Stimulated activated CD8-positive, alpha-beta memory T cell treated with anti-CD3 and anti-CD28 coated beads, Interleukin-7, amount 100 ng/mL, for 48 hours (primary cell): Measurements from ENCODE around the gene UBD.

Source experiments
- DNase-seq, 2 donors: peaks; one replicate each; pipeline ENCODE4 v3.0.0-alpha.2; 2020; ENCODE audit warnings: low read depth in 1 of 2; ENCODE audit errors: extremely low read depth in 1 of 2

Gene UBD

DNA sequence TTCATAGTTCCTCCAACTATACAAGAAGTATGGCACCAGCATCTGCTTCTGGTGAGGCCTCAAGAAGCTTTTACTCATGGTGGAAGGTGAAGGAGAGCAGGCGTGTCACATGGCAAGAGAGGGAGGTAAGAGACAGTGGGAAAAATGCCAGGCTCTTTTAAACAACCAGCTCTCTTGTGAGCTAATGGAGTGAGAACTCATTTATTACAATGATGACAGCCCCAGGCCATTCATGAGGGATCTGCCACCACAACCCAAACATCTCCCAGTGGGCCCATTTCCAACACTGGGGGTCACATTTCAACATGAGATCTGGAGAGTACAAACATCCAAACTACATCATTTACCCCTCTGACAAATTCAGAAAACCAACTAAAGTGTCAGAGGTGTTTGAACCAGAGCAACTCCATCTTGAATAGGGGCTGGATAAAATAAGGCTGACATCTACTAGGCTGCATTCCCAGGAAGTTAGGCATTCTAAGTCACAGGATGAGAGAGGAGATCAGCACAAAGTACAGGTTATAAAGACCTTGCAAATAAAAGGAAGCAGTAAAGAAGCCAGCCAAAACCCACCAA lies 2.2 kb upstream of the UBD start:
- DNase-seq = no peak

DNA sequence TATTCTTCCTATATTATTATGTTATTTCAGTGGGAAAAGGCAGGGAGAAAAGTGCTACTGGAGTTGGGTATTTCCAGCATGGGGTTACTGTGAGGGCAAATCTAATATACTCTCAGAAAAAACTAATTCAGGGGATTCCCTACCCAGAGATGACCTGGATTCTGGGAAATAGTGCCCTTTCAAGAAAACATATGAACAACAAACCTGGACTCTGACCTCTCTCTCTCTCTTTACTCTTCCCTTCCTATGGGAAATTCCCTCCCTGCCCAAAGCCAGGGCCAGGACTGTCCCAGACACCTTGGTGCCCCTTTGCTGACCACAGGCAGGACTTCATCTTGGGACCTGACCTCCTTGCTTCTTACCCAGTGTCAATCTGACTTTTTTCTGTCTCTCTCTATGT lies 1.6 kb upstream of the UBD start:
- DNase-seq = no peak

DNA sequence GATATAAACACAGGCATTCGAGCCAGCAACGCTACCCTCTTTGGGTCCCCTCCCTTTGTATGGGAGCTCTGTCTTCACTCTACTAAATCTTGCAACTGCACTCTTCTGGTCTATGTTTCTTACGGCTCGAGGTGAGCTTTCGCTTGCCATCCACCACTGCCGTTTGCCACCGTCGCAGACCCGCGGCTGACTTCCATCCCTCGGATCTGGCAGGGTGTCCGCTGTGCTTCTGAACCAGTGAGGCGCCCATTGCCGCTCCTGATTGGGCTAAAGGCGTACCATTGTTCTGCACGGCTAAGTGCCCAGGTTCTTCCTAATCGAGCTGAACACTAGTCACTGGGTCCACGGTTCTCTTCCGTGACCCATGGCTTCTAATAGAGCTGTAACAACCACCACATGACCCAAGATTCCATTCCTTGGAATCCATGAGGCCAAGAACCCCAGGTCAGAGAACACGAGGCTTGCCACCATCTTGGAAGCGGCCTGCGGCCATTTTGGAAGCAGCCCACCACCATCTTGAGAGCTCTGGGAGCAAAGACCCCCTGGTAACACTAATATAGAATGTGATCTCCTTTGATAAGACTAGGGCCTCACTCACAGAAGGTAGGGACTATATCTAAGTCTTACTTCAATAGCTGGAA lies 973 bp downstream of the UBD start:
- DNase-seq = no peak

GRCh38 chr6:29557320-29557719 lies 2.2 kb downstream of the UBD start:
- DNase-seq = no peak

DNA sequence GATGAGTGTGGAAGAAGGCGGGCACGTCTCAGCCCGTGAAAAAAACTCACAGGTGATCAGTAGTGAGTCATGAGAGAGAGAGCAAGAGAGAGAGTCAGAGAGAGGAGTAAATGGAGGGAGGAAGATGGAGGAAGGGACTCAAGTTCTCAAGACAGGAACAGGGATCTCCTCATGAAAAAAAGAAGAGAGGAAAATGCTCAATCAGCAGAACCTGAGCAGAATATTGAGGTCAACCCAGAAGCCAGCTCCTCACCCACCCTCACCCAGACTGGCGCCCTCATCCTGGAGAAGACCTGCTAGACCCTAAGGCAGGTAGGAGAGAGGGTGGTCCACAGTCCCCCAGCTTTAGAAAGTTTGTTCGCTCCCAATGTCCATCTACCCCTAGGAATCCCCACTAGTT lies 4.8 kb downstream of the UBD start:
- DNase-seq = no peak

- no peak for DNase-seq
These were observed 6.1 kb downstream of the UBD start for GRCh38 chr6:29553268-29554057.

DNA sequence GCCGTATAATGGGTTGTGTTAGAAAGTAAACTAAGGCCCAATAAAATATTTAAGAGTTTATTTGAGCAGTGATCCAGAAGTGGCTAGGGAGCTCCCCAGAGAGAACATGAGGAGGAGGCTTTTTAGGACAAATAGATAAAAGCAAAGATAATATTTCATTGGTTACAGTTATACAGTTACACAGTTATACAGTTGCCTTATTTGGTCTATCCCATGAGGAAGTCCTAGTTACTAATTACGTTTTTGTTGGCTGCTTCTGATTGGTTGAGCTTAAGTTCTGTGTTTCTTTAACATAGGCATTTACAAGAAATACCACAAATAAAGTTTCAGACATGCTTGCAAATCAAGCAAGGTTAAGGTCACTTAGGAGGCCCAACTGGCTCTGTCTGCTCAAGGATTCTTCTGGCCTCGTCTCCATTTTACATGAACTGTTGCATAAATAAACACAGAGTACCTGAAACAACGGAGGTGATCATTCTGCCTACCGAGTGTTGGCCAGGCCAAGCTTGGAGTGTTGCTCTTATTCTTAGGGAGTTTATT lies 7.0 kb downstream of the UBD start:
- DNase-seq = no peak

GRCh38 chr6:29547573-29547972 lies 12.0 kb downstream of the UBD start:
- DNase-seq = no peak

DNA sequence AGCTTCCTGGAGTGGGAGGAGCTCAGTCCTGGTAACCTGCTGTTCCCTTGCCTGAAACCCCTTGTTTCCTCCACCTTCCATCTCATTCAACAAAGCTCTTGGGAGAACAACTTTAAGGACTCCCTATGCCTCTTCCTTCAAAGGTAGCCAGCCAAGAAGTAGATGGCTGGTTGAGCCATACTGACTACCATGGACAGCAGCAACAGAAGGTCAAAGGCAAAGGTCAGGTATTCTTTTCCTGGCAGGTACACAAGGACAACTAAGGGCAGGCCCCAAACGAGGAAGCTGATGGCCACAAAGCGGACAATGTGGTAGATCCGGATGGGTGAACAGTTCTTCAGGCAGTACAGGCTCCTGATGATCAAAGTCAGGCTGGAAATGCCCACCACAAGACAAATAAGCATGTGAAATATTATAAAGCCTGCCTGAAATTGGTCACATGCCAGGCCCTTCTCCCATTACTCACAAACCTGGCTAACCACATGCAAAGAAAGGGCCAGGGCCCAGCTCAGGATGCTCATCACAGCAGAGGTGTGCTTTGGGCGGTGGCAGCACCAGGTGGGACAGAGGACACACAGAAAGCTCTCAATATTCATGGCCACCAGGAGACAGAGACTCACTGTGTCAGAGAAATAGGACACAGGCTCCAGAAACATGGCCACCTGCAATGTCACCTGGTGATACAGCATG lies 21.7 kb downstream of the UBD start:
- no peak for DNase-seq

GRCh38 chr6:29532320-29532951 lies 27.1 kb downstream of the UBD start:
- DNase-seq = no peak

GRCh38 chr6:29531668-29532067 lies 27.9 kb downstream of the UBD start:
- DNase-seq = no peak

DNA sequence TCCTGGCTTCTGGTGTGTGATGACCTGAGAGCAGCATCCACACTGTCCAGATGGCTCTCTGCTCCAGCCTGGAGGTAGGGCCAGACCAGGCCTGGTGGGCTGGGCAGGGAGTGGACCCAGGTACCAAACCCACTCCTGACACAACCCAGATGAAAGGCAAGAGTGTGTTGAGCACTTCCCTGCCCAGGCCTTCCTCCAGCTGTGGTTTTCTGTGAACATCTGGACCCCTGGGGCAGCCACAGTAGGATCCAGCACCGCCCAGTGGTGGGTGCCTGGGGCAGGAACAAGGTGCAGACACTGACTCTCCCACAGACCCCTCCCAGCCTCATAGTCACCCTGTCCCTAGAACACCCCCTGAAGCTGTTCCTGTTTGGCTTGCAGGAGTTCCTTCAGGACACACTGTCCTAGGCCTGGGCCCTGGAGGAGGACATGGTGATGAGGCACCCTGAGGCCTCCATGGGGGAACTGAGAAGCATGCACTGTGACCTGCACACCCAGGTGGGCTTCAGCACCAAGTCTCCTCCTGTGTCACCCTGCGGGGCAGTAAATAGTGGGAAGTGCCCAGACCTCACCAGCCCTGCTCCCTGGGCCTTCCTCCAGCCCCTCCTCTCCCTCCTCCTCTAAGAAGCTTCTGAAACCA lies 28.7 kb downstream of the UBD start:
- no peak for DNase-seq

GRCh38 chr6:29529956-29530355 lies 29.6 kb downstream of the UBD start:
- DNase-seq = no peak

- no peak for DNase-seq
These were observed 30.5 kb downstream of the UBD start for GRCh38 chr6:29528988-29529560.

DNA sequence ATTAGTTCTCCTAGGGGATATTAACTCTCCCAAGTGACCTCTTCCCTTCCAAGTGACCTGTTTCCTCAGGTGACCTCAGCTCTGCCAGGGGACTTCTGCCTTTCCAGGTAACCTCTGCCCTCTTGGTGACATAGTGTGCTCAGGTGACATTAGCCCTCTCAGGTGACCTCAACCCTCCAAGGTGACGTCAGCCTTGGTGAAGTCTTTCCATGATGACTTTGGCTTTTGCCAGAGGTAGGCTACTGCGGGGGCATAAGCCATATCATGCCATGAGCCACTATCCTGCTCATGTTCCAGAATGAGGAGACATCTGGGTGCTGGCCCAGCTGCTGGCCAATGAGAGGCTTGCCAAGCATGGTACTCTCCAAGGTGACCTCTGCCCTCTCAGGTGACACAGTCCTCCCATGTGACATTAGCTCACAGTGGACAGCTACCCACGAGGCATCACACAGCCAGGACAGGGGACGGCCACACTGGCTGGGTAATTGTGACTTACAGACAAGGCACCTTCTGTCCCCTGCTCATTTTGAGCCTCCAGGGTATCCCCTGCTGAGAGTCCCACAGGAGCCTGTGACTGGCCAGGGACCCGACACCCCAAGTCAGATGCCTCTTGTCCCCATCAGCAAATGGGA lies 31.1 kb downstream of the UBD start:
- no peak for DNase-seq

- DNase-seq = no peak
These were observed 32.0 kb downstream of the UBD start for GRCh38 chr6:29527564-29527963.

- DNase-seq = no peak
These were observed 32.4 kb downstream of the UBD start for GRCh38 chr6:29527126-29527525.

DNA sequence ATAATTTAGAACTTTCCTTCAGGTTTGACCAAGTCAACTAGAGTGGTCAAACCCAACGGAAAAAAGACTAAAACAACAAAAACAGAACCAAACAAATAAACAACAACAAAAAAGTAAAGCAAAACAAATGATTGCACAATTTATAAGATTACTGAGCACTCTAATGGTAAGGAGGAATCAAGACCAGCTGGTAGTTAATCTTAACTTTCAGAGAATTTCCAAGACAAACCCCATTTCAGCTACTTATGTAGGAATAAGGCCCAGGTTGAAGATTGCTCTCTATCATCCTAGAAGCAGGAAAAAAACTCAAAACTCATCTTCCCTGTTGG lies 34.3 kb downstream of the UBD start:
- DNase-seq = no peak

DNA sequence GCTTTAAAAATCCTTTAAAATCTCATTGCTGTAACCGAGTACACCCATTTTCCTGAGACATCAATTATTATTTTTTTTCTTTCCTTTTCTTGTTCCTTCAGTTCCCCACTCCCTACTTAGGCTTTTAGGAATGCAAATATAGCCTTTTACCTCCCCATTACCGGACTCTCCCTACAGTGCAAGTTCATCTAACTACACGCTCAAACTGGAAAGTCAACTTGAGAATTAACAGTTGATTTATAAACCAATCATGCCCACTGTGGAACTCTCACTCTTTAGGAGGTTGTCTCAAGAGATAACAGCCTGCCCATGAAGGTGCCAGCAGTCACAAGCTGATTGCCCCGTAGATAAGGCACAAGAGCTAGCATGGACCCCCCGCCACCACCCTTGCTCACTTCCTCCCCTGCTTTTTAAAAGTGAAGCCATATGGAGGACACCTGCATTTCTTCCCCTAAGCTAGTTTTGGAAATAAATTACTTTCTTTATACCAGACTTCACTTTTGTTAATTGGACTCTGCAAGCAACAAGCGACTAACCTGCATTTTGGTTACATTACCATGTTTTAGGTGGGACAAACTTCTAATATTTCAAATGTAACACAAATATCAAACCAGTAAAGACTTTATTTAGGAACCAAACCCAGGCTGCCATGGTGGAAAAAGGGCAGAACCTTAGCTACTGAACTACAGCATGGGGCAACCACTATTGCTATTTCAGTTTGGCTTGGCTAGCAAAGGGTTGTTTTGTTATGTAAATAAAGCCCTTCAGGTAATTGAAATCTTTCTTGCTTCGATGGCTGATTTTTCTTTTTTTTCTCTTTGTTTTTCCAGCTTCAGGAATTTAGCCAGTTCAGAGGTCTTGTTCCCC lies 34.9 kb downstream of the UBD start:
- no peak for DNase-seq
